Panc1 (cell line): ENCODE results near the gene FSD2. TPM values are rescaled to one million over a fixed set of nuclear protein-coding genes. Genes with fewer than 3 reads are reported as not detected.

ENCODE experiments used
- ATAC-seq: fragments of 200-7000 bp; cut with Tn5 transposase; 2 replicates; pipeline ENCODE4 v1.9.1; 2020; ENCODE audit warnings: mild to moderate bottlenecking, moderate library complexity
- BruUV-seq: library from RNA; stranded (reverse); fragments of 400-500 nt; replicated peaks from 2 replicates; lab custom pipeline; 2021; lab: Mats Ljungman, UMichigan
- CTCF ChIA-PET: fragments of 300-600 bp; sonication (Branson Sonifier 250); formaldehyde crosslinking; loops from one replicate; lab custom pipeline; 2022; ENCODE audit warnings: antibody characterized with exemption; lab: Charles Lee
- POLR2A ChIA-PET: fragments of 300-600 bp; sonication (Branson Sonifier 250); formaldehyde crosslinking; loops from one replicate; lab custom pipeline; 2022; ENCODE audit warnings: antibody characterized with exemption; lab: Charles Lee
- DNase-seq: peaks from one replicate; pipeline ENCODE4 v3.0.0-alpha.2; 2010; ENCODE audit warnings: low read depth, low spot score
- H3K27ac ChIP-seq: 2 replicates; pipeline ENCODE4 v1.5.1; 2011; ENCODE audit warnings: mild to moderate bottlenecking, low read length, inconsistent platforms
- H3K27me3 ChIP-seq: fragments of 200-500 bp; sonication (Bioruptor generic); 2 replicates; pipeline ENCODE4 v1.6.0; 2014; ENCODE audit warnings: low read length, inconsistent platforms; ENCODE audit not compliant: control insufficient read depth, insufficient read depth
- H3K36me3 ChIP-seq: fragments of 200-500 bp; sonication (Bioruptor generic); 2 replicates; pipeline ENCODE4 v1.5.1; 2014; ENCODE audit warnings: inconsistent platforms, mild to moderate bottlenecking, low read length, moderate library complexity; ENCODE audit not compliant: control insufficient read depth, insufficient read depth
- H3K4me1 ChIP-seq: 2 replicates; pipeline ENCODE4 v1.5.1; 2011; ENCODE audit warnings: inconsistent platforms, mild to moderate bottlenecking, low read length, moderate library complexity; ENCODE audit not compliant: control insufficient read depth, insufficient read depth
- H3K4me3 ChIP-seq, 2 experiments: 2 replicates each; pipeline ENCODE4 v1.5.1; 2011 to 2012; ENCODE audit warnings: low read depth in 2 of 2, low read length in 2 of 2, mild to moderate bottlenecking in 2 of 2, inconsistent platforms in 1 of 2, moderate library complexity in 1 of 2
- H3K9me3 ChIP-seq: fragments of 200-500 bp; sonication (Bioruptor generic); 2 replicates; pipeline ENCODE4 v1.5.1; 2014; ENCODE audit warnings: low read depth, mild to moderate bottlenecking, inconsistent platforms, low read length, moderate library complexity; ENCODE audit not compliant: control insufficient read depth, insufficient read depth
- CTCF ChIP-seq: fragments of 450-650 bp; IDR thresholded peaks from 2 replicates; pipeline ENCODE4 v1.5.1; 2017; ENCODE audit warnings: mild to moderate bottlenecking
- POLR2AphosphoS5 ChIP-seq: IDR thresholded peaks from 2 replicates; pipeline ENCODE4 v1.6.1; 2012; ENCODE audit warnings: mild to moderate bottlenecking, low read depth, low read length, moderate library complexity
- REST ChIP-seq, 2 experiments: IDR thresholded peaks; 2 replicates each; pipeline ENCODE4 v1.6.1; 2011 to 2012; ENCODE audit warnings: low read depth in 2 of 2, control low read depth in 1 of 2, low read length in 1 of 2, mild to moderate bottlenecking in 1 of 2, moderate library complexity in 1 of 2; ENCODE audit not compliant: insufficient read depth in 1 of 2
- SIN3A ChIP-seq: IDR thresholded peaks from 2 replicates; pipeline ENCODE4 v1.6.1; 2012; ENCODE audit warnings: low read depth, mild to moderate bottlenecking, low read length, moderate library complexity, borderline replicate concordance; ENCODE audit not compliant: insufficient read depth
- TCF7L2 ChIP-seq: IDR thresholded peaks from 2 replicates; pipeline ENCODE4 v1.6.1; 2011; ENCODE audit warnings: mild to moderate bottlenecking, low read depth, low read length, inconsistent platforms
- in situ Hi-C: cut with HindIII; loops from 2 replicates; pipeline ENCODE4 v1.10.0; 2016; ENCODE audit warnings: low sequenced_read_pairs, low pct_unique_long_range_greater_than_20kb
- intact Hi-C: fragments of 100-400 bp; cut with micrococcal nuclease; formaldehyde crosslinking; loops from one replicate; pipeline ENCODE4 v1.10.0; 2022; ENCODE audit not compliant: unreplicated experiment
- total RNA-seq: library from RNA; stranded (reverse); gene quantifications from one replicate; pipeline ENCODE4 v1.2.1, GENCODE V29; 2021; ENCODE audit not compliant: unreplicated experiment

Gene FSD2
- total RNA-seq, 1 experiment from 2014 or later: not detected

- POLR2A ChIA-PET: no interaction called here
- no peaks in the 10 kb centered on the region for H3K9me3 ChIP-seq
- no peaks in the 10 kb centered on the region for H3K27me3 ChIP-seq
- in situ Hi-C loops (no loop called here), intact Hi-C loops (no loop called here)
- H3K4me3 ChIP-seq: no peak overlapping the region
- ATAC-seq (no peak), DNase-seq (no peak)
- H3K4me1 ChIP-seq: no peaks in the 10 kb centered on the region
- no TSS peak for BruUV-seq
- H3K27ac ChIP-seq: no peak overlapping the region
- TF ChIP-seq REST (IDR thresholded peaks at IDR 0.05; ENCODE audit: insufficient read depth in 1 of 2, low read depth in 2 of 2, low read length in 1 of 2) (no peak), CTCF (no peak), SIN3A (no peak), POLR2AphosphoS5 (no peak), TCF7L2 (no peak)
- CTCF ChIA-PET: interaction anchor here (1.0 kb wide), 1 partner anchor 152 kb away, joined by 4 read pairs; no protein-coding TSS in a partner anchor
- no peaks in the 10 kb centered on the region; the same call in 1 of the 2 replicates for H3K36me3 ChIP-seq
These were observed 41.8 kb upstream of the FSD2 start for GRCh38 chr15:82847703-82848102.

- no peaks in the 10 kb centered on the region for H3K9me3 ChIP-seq
- ChIA-PET CTCF (no interaction called here), POLR2A (no interaction called here)
- no peaks in the 10 kb centered on the region for H3K27me3 ChIP-seq
- BruUV-seq: no TSS peak
- no peaks in the 10 kb centered on the region for H3K4me1 ChIP-seq
- TF ChIP-seq TCF7L2: no peak
- TF ChIP-seq SIN3A: no peak
- no peak for TF ChIP-seq CTCF
- TF ChIP-seq POLR2AphosphoS5: no peak
- no peak for TF ChIP-seq REST (IDR thresholded peaks at IDR 0.05; ENCODE audit: insufficient read depth in 1 of 2, low read depth in 2 of 2, low read length in 1 of 2)
- H3K36me3 ChIP-seq: no peaks in the 10 kb centered on the region; the same call in 1 of the 2 replicates
- intact Hi-C loops (no loop called here), in situ Hi-C loops (no loop called here)
- DNase-seq (no peak), ATAC-seq (no peak)
- H3K4me3 ChIP-seq: no peak overlapping the region
- no peak overlapping the region for H3K27ac ChIP-seq
These were observed 40.8 kb upstream of the FSD2 start for GRCh38 chr15:82846621-82847020.
